ENCODE data around the gene REEP3. TPM values are rescaled to one million over a fixed set of nuclear protein-coding genes. Genes with fewer than 3 reads are reported as not detected.

Gene REEP3
- 10 to 100 TPM; 66.0 to 83.2 (median 75.6) TPM for total RNA-seq (2021; fragmentation: NEBNext Ultra II Directional; extraction: Animal tissue kit (Norgen Biotek cat#: 25700))
- long read RNA-seq, full-length matches to known transcripts = 14 of 106 reads
- long read RNA-seq, partial matches to known transcripts = 9 of 106 reads
- long read RNA-seq, other reads (novel, unspliced or antisense) = 83 of 106 reads

GRCh38 chr10:63520500-63521415 is at the start of gene REEP3:
Gene REEP3 (plus strand): TSS chr10:63521401. CDS start chr10:63521546, 145 bp downstream.
- Mint-ChIP-seq H3K4me1 (ENCODE audit: low read depth) (peaks cover 70% of the 10 kb centered on the region), H3K27me3 (ENCODE audit: insufficient read depth) (peaks cover 1% of the 10 kb centered on the region; the same call in 1 of the 2 replicates), H3K9me3 (peaks cover 4% of the 10 kb centered on the region; the same call in 1 of the 2 replicates), H3K36me3 (ENCODE audit: low read depth) (peaks cover 18% of the 10 kb centered on the region), H3K27ac (peak within 1 kb of the TSS; percentile 93), H3K4me3 (peak within 1 kb of the TSS; percentile 89)
- peak; percentile 30 for DNase-seq
- TF ChIP-seq, protein P1, sequence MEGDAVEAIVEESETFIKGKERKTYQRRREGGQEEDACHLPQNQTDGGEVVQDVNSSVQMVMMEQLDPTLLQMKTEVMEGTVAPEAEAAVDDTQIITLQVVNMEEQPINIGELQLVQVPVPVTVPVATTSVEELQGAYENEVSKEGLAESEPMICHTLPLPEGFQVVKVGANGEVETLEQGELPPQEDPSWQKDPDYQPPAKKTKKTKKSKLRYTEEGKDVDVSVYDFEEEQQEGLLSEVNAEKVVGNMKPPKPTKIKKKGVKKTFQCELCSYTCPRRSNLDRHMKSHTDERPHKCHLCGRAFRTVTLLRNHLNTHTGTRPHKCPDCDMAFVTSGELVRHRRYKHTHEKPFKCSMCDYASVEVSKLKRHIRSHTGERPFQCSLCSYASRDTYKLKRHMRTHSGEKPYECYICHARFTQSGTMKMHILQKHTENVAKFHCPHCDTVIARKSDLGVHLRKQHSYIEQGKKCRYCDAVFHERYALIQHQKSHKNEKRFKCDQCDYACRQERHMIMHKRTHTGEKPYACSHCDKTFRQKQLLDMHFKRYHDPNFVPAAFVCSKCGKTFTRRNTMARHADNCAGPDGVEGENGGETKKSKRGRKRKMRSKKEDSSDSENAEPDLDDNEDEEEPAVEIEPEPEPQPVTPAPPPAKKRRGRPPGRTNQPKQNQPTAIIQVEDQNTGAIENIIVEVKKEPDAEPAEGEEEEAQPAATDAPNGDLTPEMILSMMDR (IDR thresholded peaks at IDR 0.05) = no peak

- H3K27ac Mint-ChIP-seq = no peak overlapping the region
- no peak overlapping the region for H3K4me3 Mint-ChIP-seq
- H3K27me3 Mint-ChIP-seq (ENCODE audit: insufficient read depth) = peaks cover 3% of the 10 kb centered on the region; the same call in 1 of the 2 replicates
- no peaks in the 10 kb centered on the region for H3K9me3 Mint-ChIP-seq
- no peak for DNase-seq
- TF ChIP-seq, protein P1 (IDR thresholded peaks at IDR 0.05) = no peak
- peaks cover 46% of the 10 kb centered on the region for H3K4me1 Mint-ChIP-seq (ENCODE audit: low read depth)
- peaks cover 10% of the 10 kb centered on the region; the same call in 1 of the 2 replicates for H3K36me3 Mint-ChIP-seq (ENCODE audit: low read depth)
These were observed 46.7 kb upstream of the REEP3 start for GRCh38 chr10:63474488-63474887.

DNA sequence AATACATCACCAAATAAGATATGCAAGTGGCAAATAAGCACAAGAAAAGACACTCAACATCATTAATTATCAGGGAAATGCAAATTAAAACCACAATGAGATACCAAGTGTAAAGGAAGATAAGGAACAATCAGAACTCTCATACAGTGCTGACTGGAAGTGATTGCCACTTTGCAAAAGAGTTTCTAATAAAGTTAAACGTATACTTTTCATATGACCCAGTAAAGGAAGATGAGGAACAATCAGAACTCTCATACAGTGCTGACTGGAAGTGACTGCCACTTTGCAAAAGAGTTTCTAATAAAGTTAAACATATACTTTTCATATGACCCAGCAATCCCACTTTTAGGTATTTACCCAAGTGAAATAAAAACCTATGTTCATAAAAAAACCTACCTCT is 43.3 kb upstream of the REEP3 start:
- H3K4me1 Mint-ChIP-seq (ENCODE audit: low read depth) = peaks cover 39% of the 10 kb centered on the region
- peaks cover 3% of the 10 kb centered on the region; the same call in 1 of the 2 replicates for H3K27me3 Mint-ChIP-seq (ENCODE audit: insufficient read depth)
- H3K36me3 Mint-ChIP-seq (ENCODE audit: low read depth) = peaks cover 10% of the 10 kb centered on the region; the same call in 1 of the 2 replicates
- H3K27ac Mint-ChIP-seq = no peak overlapping the region
- no peaks in the 10 kb centered on the region for H3K9me3 Mint-ChIP-seq
- TF ChIP-seq, protein P1 (IDR thresholded peaks at IDR 0.05) = no peak
- H3K4me3 Mint-ChIP-seq = no peak overlapping the region
- no peak for DNase-seq

GRCh38 chr10:63478564-63478963 is 42.6 kb upstream of the REEP3 start:
- no peak overlapping the region for H3K27ac Mint-ChIP-seq
- H3K4me1 Mint-ChIP-seq (ENCODE audit: low read depth) = peaks cover 43% of the 10 kb centered on the region
- no peaks in the 10 kb centered on the region for H3K27me3 Mint-ChIP-seq (ENCODE audit: insufficient read depth)
- DNase-seq = no peak
- peaks cover 10% of the 10 kb centered on the region; the same call in 1 of the 2 replicates for H3K36me3 Mint-ChIP-seq (ENCODE audit: low read depth)
- H3K9me3 Mint-ChIP-seq = no peaks in the 10 kb centered on the region
- TF ChIP-seq, protein P1 (IDR thresholded peaks at IDR 0.05) = no peak
- no peak overlapping the region for H3K4me3 Mint-ChIP-seq

GRCh38 chr10:63480237-63480636 is 41.0 kb upstream of the REEP3 start:
- no peak for DNase-seq
- TF ChIP-seq, protein P1 (IDR thresholded peaks at IDR 0.05) = no peak
- Mint-ChIP-seq H3K27me3 (ENCODE audit: insufficient read depth) (no peaks in the 10 kb centered on the region), H3K9me3 (no peaks in the 10 kb centered on the region), H3K27ac (no peak overlapping the region), H3K4me1 (ENCODE audit: low read depth) (peaks cover 43% of the 10 kb centered on the region), H3K36me3 (ENCODE audit: low read depth) (0 out of 2 replicates have a peak, but pooled peaks cover 4% of the 10 kb centered on the region), H3K4me3 (no peak overlapping the region)

Data from HFFc6 (cell line).